Measurements from ENCODE around the gene HHLA2.

DNA sequence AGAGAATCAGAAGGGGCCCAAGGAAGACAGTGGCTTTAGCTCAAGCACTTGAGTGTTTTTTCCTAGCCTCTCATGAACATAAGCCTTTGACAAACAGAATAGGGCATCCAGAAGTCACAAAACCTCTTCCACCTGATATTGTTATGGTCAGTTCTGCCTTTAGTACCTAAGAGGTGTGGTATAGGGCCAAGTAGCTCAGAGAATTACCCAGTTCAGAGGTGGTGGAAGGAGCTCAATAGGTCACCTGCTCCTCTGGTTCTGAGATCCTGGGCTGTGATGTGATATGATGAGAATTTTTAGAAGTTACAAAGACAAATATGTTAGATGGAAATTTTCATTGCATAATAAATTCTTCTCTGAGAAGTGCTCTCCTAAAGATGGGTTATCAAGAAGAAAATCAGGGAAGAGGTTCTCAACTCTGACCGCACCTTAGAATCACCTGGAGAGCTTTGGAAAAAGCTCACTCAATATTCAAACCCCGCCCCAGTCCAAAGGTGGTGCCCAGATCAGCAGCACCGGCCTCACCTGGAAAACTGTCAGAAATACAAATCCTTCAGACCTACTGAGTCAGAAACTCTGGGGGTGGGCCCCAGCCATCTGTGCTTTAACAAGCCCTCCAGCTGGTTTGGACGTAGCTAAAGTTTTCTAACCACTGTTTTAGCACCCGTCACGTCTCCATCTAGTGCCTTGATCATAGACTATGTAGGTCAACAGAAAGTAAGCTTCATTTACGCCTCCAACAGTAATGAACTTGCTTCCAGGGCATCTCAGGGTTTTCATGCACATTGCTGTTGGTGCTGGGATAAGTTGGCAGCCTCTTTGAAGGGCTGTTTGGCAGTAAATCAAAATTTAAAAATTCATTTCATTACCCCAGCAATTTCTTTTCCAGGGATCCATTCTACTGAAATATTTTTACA lies 112.8 kb downstream of the HHLA2 start:
- TF ChIP-seq TEAD4 (IDR thresholded peaks at IDR 0.05) (no peak), REST (IDR thresholded peaks at IDR 0.05; ENCODE audit: low read depth) (no peak)
